HG03135 (cell line): ENCODE data around the gene RAB31.

Experiments
- ATAC-seq: cut with Tn5 transposase; IDR thresholded peaks from one replicate; pipeline ENCODE4 v1.9.1; 2021; ENCODE audit warnings: mild to moderate bottlenecking, moderate library complexity; ENCODE audit not compliant: unreplicated experiment

The RAB31 gene

DNA sequence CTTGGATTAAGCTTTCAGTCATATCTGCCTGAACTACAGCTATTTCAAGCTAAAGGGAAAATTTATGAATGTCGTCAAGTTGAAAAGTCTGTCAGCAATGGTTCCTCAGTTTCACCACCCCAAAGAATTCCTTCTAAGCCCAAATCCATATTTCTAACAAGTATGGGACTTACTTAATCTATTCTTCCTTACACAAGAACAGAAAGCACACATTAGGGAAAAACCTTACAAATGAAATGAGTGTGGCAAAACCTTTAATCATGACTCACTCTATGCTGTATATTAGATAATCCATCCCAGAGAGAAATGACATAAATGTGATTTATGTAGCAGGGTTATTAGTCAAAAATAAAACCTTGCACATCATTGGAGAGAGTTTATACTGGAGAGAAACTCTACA is 78.9 kb downstream of the RAB31 start:
- ATAC-seq = no peak

DNA sequence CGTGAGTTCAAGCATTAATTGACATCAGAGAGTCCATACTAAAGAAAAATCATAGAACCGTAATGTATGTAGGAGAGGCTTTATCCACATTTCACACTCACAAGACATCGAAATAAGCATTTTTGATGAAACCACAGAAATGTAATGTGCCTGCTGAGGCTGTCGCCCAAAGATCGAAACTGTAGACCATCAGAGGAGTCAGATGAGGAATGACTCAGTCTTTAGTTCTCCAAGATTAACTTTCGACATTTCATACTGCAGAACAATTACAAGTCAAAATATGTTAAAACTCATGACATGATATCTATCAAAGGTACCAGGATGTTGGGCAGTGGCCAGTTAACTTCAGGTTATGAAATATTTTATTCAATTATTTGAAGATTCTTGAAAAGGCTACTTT is 79.6 kb downstream of the RAB31 start:
- ATAC-seq = no peak

DNA sequence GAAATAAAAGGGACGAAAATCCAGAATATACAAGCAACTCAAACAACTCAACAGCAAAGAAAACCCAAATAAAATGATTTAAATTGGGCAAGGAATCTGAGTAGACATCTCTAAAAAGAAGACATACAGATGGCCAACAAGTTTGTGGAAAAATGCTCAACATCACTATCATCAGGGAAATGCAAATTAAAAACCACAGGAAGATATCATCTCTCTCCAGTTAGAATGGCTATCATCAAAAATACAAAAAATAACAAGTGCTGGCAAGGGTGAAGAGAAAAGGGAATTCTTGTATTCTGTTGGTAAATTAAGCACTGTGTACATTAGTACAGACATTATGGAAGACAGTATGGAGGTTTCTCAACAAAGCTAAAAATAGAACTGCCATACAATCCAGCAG is 80.0 kb downstream of the RAB31 start:
- ATAC-seq = no peak

DNA sequence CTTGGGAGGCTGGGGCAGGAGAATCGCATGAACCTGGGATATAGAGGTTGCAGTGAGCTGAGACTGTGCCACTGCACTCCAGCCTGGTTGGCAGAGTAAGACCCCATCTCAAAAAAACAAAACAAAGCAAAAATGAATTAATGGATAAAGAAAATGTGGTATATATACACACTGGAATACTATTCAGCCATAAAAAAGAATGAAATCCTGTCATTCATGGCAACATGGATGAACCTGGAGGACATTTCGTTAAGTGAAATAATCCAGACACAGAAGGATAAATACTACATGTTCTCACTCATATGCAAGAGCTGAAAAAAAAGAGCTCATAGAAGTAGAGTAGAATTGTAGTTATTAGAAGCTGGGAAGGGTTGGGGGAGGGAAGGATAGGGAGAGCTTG is 80.8 kb downstream of the RAB31 start:
- no peak for ATAC-seq

DNA sequence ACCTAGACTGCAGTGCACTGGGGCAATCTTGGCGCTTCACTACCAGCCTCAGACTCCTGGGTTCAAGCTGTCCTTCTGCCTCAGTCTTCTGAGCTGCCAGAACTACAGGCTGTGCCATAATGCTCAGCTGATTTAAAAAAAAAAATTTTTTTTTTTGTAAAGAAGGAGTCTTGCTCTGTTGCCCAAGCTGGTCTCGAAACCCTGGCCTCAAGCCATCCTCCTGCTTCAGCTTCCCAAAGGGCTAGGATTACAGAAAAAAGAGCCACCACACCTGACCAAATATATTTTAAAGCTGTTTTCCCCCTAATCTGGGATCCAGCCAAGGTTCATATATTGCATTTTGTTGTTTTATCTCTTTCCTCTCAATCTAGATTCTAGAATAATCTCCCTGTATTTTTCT is 82.2 kb downstream of the RAB31 start:
- no peak for ATAC-seq

DNA sequence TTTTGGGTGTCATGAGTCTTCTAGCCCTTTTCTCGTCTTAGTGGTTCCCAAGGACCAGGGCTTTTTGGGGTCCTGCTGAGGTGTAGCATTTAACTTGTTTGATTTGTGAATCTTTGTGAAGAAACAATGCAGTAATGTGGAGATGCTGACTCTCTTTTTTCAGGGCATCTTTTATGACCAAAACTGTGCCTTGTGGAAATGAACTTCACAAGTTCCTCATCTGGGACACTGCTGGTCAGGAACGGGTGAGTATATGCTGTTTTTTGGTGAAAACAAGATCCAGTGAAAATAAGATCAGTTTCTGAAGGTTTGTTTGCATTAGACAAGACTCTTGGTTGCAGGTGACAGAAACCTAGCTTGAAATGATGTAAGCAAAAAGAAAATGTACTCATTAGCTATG is 83.9 kb downstream of the RAB31 start:
- ATAC-seq = no peak

DNA sequence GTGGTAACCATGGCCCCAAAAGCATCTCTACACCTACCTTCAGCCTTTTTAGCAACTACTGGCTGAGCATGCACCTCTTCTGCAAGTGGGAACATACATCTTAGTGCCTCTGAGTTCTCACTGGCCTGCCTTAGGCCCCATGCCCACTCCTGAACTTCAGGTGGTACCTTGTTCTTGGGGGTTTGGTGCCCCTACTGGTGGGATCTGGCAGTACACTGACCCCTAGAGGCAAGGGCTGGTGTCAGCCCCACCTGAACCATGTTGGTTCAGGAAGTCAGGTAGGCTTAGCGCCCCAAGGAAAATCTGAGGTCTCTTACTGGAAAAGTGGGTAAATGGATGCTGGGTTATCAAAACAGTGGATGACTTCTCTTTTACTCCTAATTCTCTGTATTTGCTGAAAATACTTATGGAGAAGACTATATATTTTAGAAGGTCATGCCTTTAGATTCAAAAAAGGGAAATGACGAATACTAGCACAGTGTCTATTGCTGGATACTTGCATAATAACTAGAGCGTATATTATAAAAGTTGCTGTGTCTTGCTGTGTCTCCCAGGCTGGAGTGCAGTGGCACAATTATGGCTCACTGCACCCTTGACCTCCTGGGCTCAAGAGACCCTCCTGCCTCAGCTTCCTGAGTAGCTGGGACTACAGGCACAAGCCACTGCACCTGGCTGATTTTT is 84.6 kb downstream of the RAB31 start:
- ATAC-seq = no peak

DNA sequence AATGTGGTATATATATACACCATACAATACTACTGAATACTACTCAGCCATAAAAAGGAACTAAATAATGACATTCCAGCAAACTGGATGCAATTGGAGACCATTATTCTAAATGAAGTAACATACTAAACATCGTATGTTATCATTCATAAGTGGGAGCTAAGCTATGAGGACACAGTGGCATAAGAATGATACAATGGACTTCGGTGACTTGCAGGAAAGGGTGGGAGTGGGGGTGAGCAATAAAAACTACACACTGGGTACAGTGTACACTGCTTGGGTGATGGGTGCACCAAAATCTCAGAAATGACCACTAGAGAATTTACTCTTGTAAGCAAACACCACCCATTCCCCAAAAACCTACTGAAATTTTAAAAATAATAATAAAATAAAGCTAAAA is 87.9 kb downstream of the RAB31 start:
- no peak for ATAC-seq

DNA sequence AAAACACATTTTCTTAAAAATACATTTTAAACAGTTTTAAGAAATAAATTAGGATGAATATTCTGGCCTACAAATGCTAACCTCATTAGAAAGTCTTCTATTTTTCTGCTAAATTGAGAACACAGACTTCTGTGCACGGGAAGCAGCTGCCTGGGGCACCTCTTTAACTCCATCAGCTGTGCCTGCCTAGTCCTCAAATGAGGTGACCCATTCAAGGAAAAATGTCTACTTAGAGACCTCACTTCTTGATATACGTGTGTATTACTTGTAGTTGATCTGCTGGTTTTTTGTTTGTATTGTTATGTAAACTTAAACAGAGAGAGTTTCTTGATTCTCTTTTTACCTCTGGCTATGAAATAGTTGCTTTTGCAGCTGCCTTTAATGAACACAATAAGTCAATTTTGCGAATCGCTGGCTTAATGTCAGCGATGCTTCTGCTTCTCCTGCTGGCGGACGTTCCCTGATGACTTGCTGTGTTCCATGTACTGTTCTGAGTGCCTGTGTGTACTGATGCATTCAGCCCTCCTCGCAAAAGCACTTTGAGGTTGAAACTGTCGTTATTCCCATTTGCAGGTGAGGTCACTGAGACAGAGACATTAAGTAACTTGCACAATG is 88.9 kb downstream of the RAB31 start:
- no peak for ATAC-seq

DNA sequence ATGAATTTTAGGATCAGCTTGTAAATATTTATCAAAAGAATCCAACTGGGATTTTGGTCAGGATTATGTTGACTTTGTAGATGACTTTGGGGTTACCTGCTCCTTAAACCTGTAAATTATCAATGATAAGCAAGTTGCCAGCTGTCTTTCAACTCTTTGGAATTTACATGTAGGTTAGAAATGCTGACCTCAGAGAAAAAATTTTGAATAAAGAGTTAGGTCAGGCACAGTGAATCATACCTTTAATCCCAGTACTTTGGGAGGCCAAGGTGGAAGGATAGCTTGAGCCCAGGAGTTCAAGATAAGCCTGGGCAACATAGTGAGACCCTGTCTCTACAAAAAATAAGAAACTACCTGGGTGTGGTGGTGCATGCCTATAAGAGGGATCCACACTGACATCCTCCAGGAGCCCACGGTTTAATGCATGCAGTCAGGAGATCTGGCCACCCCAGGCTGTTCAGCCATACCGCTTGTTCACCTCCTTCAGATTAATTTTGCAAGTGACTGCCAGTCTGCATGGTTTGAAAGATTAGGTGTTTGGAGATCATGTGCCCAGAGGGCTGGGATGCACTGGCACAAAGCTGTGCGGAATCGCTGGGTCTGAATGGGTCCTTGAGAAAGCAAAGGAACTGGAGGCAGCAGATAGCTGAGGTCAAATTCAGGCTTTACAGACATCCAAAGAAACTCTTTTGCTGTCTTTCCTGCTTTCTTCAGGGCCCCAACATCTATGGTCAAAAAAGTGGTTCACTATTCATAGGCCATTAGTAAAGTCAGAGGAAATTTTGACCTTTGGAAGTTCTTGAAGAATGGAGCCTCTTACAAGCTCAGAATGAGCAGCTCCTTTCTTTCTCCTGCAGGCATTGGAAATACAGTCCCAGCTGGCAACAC is 94.3 kb downstream of the RAB31 start:
- no peak for ATAC-seq

DNA sequence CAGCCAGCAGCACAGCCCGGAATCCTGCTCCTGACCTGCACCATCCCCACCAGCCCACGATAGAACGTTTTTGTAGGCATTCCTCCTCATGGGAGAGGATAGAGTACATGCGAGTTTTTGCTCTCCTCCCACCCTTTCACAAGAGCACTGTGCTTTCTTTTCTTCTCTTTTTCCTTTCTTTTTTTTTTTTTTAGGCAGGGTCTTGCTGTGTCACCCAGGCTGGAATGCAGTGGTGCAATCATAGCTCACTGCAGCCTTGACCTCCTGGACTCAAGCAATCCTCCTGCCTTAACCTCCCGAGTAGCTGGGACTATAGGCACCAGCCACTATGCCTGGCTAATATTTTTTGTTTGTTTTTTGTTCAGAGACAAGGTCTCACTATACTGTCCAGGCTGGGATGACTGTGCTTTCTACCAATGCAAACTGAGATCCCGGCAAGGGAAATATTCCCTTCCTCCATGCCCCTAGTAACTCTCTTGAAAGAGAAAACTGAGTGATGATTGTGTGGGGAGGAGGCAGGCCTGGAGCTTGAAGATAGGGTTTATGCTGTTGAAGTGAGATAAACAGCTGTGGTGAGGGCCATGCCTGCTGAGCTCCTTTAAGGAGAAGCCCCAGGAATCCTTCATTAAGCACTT is 95.1 kb downstream of the RAB31 start:
- ATAC-seq = no peak

DNA sequence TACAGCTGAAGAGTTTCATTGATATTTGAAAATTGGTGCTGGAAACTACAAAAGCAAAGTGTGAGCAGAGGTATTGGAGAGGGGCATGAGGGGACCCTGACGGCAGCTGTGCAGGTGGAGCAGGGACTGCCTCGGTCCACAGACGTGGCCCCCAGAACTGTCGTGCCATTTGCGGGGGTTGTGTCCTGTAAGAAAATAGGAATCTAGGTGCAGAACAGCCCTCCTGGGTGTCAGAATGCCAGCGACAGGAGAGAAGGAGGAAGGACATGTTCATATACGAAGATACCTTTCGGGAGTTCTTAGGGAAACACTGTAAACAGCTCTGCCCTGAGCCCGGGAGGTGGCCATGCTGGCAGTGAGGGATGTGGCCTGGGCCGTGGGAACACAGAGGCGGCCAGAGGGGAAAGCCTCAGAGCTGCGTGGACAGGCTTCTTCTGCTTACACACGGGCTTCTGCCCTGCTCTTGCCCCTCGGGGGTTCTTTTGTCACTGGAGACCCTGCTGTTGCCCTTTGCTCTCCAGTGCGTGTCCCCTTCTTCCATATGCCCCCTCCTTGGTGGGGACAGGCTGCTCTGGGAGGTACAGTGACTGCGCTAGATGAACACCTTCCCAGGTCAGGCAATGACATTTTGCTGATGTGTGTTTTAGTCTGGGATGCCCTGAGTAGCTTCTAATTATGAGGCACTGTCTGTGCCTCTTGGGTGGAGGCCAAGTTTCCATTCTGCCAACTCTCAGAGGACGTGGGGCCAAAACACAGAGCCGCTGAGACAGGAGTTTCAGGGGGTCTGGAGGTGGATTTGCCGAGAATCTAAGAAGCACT is 95.8 kb downstream of the RAB31 start:
- no peak for ATAC-seq

DNA sequence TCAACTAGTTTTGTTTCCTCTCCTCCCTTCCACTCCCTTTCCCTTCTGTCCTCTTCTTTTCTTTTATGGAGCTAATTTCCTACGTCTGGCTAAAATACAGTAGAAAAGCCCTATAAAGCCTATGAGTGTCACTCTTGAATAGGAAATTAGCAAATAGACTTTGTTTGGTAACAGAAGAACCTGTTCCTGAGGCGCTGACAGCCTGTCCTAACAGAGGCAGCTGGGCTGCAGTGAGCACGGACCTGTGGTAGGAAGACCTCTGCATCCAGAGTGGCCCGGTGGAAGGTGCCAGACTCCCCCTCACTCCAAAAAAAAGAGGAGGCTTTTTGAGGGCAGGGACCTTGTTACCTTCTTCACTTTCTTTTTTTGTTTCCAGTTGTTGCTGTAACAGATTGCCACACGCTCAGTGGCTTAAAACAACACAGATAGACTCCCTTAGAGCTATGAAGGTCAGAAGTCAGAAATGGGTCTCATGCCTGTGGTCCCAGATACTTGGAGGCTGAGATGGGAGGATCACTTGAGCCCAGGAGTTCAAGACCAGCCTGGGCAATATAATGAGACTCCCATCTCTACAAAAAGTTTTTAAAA is 96.5 kb downstream of the RAB31 start:
- no peak for ATAC-seq

DNA sequence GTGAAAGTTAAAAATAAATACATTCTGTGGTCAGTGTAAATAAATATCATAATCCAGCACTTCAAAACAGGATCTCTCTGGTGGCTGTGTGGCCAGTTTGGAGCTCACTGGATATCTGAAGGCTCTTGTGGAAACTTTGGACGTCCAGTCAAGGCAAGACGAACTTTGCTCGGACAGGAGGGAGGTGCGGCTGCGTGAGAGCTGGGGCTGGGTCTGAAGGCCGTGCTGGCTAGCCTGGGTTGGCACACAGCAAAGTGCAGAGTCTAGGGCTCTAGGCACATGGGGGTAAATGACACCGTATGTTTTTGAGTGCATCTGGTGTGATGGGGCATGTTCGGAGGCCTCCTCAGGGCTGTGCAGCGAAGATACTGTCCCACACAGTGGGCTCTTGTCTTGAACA is 98.8 kb downstream of the RAB31 start:
- no peak for ATAC-seq

DNA sequence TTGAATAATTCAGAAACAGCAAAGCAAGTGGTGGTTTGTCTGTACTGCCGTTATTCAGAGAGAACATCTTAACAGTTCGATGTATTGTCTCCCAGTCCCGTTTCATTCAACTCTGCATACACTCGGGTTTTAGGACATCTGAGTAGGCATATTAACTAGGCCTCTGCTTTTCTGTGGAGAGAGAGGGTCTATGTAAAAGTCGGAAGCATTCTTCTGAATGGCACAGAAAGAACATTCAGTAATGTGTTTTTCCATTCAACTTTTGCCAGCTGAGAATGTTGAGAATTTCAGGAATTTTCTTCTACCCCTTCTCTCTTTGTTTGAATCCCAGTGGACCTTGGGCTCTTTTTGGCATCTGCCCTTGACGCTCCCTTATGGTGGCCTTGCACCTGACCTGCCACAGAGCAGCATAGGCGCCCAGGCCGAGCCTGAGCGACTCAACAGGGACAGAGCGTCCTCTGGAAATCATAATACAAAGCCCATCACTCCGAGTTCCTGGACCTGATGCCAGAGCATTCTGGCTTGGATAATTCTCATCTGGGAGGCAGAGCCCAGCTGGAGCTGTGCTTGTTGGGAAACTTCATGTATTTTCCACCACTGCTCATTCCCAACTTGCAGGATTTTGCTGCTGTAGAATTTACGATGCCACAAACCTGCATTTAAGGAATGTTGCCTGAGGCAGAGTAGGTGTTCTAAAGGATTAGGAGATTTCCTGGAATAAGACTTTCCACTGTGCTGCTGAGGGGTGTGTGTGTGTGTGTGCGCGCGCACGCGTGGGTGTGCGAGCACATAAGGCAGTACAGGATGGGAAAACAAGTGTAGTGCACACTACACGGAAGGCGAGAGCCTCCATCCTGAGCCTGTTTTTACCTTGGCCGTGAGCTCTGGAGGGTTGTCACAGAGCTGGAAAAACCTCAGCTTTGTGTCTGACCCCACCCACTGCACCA is 100.5 kb downstream of the RAB31 start:
- ATAC-seq = no peak

DNA sequence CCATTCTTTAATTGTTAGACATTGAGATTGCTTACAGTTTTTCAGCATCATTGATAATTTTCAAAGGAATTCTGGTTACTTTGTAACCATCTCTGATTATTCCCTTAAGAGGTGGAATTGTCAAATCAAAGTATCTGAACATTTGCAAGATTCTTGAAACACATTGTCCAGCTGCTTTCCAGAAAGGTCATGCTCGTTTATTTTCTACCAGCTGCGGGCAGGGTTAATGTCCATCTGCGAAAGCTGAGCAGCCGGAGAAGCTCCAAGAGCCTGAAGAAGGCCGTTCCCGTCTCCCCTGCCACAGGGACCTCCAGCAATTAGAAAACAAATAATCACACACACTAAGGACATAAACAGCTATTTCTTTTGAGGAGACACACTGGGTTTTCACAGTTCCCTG is 101.6 kb downstream of the RAB31 start:
- ATAC-seq = no peak

DNA sequence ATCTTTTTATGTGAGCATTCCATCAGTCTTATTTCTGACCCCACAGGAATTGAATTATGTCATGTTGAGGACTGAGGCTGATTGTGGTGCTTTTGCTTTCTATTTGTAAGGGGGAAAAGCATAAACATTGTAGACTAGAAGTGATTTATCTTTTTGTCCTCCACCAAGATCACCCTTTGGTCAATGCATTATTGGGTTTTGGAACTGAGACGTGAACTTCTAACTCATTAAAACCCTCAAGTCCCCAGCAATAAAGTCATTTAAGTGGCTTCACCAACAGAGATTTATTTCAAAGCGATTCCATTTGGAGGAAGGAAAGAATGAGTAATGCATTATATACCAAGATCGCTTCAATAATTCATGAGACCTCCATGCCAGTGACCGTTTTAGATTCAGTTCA is 102.2 kb downstream of the RAB31 start:
- ATAC-seq = no peak

DNA sequence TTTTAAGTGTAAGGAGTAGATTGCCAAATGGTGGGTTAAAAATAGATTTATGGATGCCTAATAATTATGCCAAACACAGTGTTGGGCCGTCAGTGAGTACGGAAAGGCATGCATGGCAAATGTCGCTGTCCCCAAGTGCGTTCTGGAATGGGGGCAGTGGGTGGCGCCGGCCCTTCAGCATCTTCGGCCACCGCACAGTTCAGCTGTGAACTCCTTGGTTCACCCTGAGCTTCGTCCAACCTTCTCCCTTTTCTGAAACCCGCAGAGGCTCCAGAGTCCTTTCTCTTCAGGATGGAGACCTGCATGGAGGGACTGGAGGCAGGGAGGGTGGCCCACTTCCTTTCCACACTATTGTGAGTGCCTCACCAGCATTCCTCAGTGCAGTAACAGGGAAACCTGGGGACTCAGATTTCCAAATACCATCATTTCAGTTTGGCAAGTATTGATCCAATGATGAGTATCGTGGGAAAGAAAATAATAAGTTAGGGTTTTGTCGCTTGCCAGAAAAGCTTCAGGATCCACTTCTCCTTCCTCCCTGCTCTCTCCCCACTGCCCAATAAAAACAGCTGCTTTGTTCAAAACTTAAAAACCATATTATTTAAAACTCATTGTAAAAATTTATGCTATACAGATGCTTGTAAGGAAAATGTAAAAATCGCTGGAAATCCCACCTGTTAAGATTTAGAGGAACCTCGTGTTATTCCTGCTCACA is 103.0 kb downstream of the RAB31 start:
- ATAC-seq = no peak

DNA sequence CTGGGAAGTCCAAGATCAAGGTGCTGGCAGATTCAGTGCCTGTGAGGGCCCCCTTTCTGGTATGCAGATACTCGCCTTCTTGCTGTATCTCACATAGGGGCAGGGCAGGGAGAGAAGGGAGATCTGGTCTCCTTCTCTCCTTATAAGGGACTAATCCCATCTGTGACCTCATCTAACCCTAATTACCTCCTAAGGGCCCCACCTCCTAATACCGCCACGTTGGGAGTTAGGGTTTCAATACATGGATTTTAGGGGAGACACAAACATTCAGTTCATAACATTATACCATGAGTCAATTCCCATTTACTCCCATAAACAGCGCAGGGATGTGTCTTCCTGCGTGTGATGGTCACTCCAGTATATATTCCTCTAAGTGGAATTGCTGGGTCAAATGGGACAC is 103.9 kb downstream of the RAB31 start:
- no peak for ATAC-seq
